Measurements from ENCODE around the gene LRIG1.

DNA sequence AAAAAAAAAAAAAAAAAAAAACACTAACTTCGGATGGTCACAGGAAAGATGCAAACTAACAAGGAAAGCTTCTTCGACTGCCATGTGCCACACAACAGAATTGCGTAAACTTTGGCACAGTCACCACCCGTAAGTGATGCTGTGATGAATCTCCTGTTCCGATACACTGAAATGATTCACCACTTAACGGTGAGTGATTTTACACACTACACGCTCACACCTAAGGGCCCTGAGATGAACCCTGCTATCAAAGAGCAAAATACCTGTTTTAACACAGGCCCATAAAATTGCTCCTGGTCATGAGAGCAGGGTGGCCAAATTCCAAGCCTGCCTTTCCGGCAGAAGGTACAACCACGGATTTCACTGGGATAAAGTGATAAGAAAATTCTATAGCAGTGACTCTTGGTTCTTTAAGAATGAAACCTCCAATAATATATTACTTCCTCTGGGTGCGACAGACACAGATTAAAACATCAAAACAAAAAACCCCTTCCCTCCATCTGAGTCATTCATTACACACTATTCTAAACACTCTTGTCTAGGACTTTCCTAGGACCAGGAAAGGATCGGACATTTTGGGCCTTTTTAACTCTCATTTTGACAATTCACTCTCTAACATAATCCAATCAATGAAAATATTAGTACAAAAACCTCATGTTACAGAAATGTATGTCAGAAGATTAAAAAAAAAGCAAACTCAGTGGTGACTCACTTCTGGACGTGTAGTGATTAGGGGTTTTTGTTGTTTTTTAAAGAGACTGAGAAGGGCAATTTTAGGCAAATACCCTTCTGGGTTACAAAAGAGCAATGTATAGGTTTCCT is 28.3 kb downstream of the LRIG1 start:
- TF ChIP-seq EZH2 (IDR thresholded peaks at IDR 0.05) (no peak), EZH2phosphoT487 (IDR thresholded peaks at IDR 0.05) (no peak)

Data from neural progenitor cell (in vitro differentiated cells).